LNCaP clone FGC (cell line): ENCODE measurements around the gene SYS1.

Experiments
- DNase-seq: peaks from one replicate; pipeline ENCODE4 v3.0.0-alpha.2; 2011; ENCODE audit warnings: low read depth
- H3K4me3 ChIP-seq: 2 replicates; pipeline ENCODE4 v1.5.1; 2011; ENCODE audit warnings: mild to moderate bottlenecking, low read depth, low read length, control low read depth
- CTCF ChIP-seq: IDR thresholded peaks from 2 replicates; pipeline ENCODE4 v1.5.1; 2012; ENCODE audit warnings: mild to moderate bottlenecking; ENCODE audit not compliant: control insufficient read depth, insufficient read depth; ENCODE audit errors: extremely low read depth

SYS1 gene

DNA sequence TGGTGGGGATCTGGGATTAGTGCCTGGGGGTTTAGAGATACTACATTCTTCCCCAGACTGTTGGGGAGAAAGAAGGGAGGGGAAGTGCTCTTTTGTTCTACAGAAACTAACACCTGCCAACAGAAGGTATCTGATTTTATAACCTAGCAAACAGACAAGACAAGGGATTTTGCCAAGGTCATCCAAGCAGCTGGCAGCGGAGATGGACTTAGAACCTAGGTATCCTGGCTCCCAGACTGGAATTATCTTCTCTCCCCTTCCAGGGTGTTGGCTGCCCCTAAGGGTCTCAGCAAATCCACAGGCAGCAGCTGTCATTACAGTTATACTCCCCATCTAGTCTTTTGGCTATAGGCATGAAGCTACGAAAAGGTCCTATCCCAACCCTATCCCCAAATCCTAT is 23.2 kb upstream of the SYS1 start:
- no peak for TF ChIP-seq CTCF
- no peak for DNase-seq
- H3K4me3 ChIP-seq, result peak overlapping the region; percentile 15

- peak; percentile 76 for DNase-seq
- TF ChIP-seq CTCF, result no peak
- peak overlapping the region; percentile 14 for H3K4me3 ChIP-seq
Measured at GRCh38 chr20:45340236-45340847, 22.6 kb upstream of the SYS1 start.

- no peak overlapping the region for H3K4me3 ChIP-seq
- TF ChIP-seq CTCF, result no peak
- no peak for DNase-seq
Measured at GRCh38 chr20:45340951-45341350, 22.0 kb upstream of the SYS1 start.

DNA sequence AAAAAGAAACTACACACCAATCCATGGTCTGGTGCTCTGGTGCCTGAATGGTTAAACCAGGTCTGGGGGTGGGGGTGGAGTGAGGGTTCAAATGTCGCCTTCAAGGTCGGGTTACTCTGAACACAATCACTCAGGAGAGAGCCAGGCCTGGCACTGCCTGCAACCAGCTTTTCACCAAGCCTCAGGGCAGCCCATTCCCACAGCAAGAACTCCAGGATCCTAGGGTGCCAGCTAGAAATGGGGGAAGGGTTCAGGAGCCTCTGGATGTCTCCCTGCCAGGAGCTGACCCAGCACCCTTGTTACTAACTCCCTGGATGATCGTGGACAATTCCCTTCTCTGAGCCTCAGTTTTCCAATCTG is 21.4 kb upstream of the SYS1 start:
- no peak for DNase-seq
- TF ChIP-seq CTCF, result no peak
- H3K4me3 ChIP-seq, result peak overlapping the region; percentile 48; the same call in 1 of the 2 replicates

- TF ChIP-seq CTCF, result no peak
- peak overlapping the region; percentile 48 for H3K4me3 ChIP-seq
- no peak for DNase-seq
Measured at GRCh38 chr20:45341939-45342854, 20.8 kb upstream of the SYS1 start.

- no peak for TF ChIP-seq CTCF
- peak overlapping the region; percentile 48 for H3K4me3 ChIP-seq
- peak; percentile 68 for DNase-seq
Measured at GRCh38 chr20:45342855-45343531, 20.0 kb upstream of the SYS1 start.
